ENCODE data around the gene VENTX. TPM values are rescaled to one million over a fixed set of nuclear protein-coding genes. Genes with fewer than 3 reads are reported as not detected.
"Not testable (repeated sequence)": the region's sequence is repeated elsewhere in the genome, so short reads cannot be mapped to it uniquely, and the experiment has no call there.

The VENTX gene
- total RNA-seq, 1 experiment from 2014 or later = not detected

- no peak overlapping the region for H3K27ac ChIP-seq (ENCODE audit: low read length)
- in situ Hi-C loops (cut with HindIII; ENCODE audit: low pct_unique_long_range_greater_than_20kb, low sequenced_read_pairs) (no loop called here), intact Hi-C loops (cut with micrococcal nuclease; ENCODE audit: unreplicated experiment) (no loop called here)
- BruUV-seq (replicated peaks) = no TSS peak
- no peak overlapping the region for H3K4me3 ChIP-seq (ENCODE audit: low read depth in 2 of 2, low read length in 2 of 2)
- no peaks in the 10 kb centered on the region for H3K27me3 ChIP-seq (ENCODE audit: control insufficient read depth, insufficient read depth, low read length)
- H3K4me1 ChIP-seq (ENCODE audit: control insufficient read depth, insufficient read depth, low read length) = no peaks in the 10 kb centered on the region
- ATAC-seq = no peak
- no peak for TF ChIP-seq REST (IDR thresholded peaks at IDR 0.05; ENCODE audit: insufficient read depth in 1 of 2, low read depth in 2 of 2, low read length in 1 of 2)
- no peak for TF ChIP-seq SIN3A (IDR thresholded peaks at IDR 0.05; ENCODE audit: borderline replicate concordance, insufficient read depth, low read depth, low read length)
- TF ChIP-seq POLR2AphosphoS5 (IDR thresholded peaks at IDR 0.05; ENCODE audit: low read depth, low read length) = no peak
- TF ChIP-seq CTCF (IDR thresholded peaks at IDR 0.05) = no peak
- no peak for TF ChIP-seq TCF7L2 (IDR thresholded peaks at IDR 0.05; ENCODE audit: low read depth, low read length)
- no peaks in the 10 kb centered on the region for H3K36me3 ChIP-seq (ENCODE audit: control insufficient read depth, insufficient read depth, low read length)
- DNase-seq (ENCODE audit: low read depth, low spot score) = no peak
- POLR2A ChIA-PET = no interaction called here
- CTCF ChIA-PET = no interaction called here
- H3K9me3 ChIP-seq (ENCODE audit: control insufficient read depth, insufficient read depth, low read depth, low read length) = no peaks in the 10 kb centered on the region
Measured at GRCh38 chr10:133219782-133220181, 17.9 kb upstream of the VENTX start.

GRCh38 chr10:133221331-133221730, 16.3 kb upstream of the VENTX start:
- ChIA-PET POLR2A (no interaction called here), CTCF (no interaction called here)
- Histone ChIP-seq H3K4me3 (ENCODE audit: low read depth in 2 of 2, low read length in 2 of 2) (no peak overlapping the region), H3K27me3 (ENCODE audit: control insufficient read depth, insufficient read depth, low read length) (no peaks in the 10 kb centered on the region), H3K27ac (ENCODE audit: low read length) (no peak overlapping the region), H3K4me1 (ENCODE audit: control insufficient read depth, insufficient read depth, low read length) (no peaks in the 10 kb centered on the region), H3K9me3 (ENCODE audit: control insufficient read depth, insufficient read depth, low read depth, low read length) (no peaks in the 10 kb centered on the region), H3K36me3 (ENCODE audit: control insufficient read depth, insufficient read depth, low read length) (no peaks in the 10 kb centered on the region)
- in situ Hi-C loops (cut with HindIII; ENCODE audit: low pct_unique_long_range_greater_than_20kb, low sequenced_read_pairs) (no loop called here), intact Hi-C loops (cut with micrococcal nuclease; ENCODE audit: unreplicated experiment) (no loop called here)
- TF ChIP-seq CTCF (IDR thresholded peaks at IDR 0.05) = no peak
- TF ChIP-seq REST (IDR thresholded peaks at IDR 0.05; ENCODE audit: insufficient read depth in 1 of 2, low read depth in 2 of 2, low read length in 1 of 2) = no peak
- TF ChIP-seq SIN3A (IDR thresholded peaks at IDR 0.05; ENCODE audit: borderline replicate concordance, insufficient read depth, low read depth, low read length) = no peak
- no peak for TF ChIP-seq POLR2AphosphoS5 (IDR thresholded peaks at IDR 0.05; ENCODE audit: low read depth, low read length)
- TF ChIP-seq TCF7L2 (IDR thresholded peaks at IDR 0.05; ENCODE audit: low read depth, low read length) = no peak
- ATAC-seq (no peak), DNase-seq (ENCODE audit: low read depth, low spot score) (no peak)
- BruUV-seq (replicated peaks) = no TSS peak

GRCh38 chr10:133221756-133222155, 15.9 kb upstream of the VENTX start:
- BruUV-seq (replicated peaks); H3K4me3 ChIP-seq (ENCODE audit: low read depth in 2 of 2, low read length in 2 of 2); CTCF ChIA-PET; in situ Hi-C loops (cut with HindIII; ENCODE audit: low pct_unique_long_range_greater_than_20kb, low sequenced_read_pairs); H3K9me3 ChIP-seq (ENCODE audit: control insufficient read depth, insufficient read depth, low read depth, low read length); H3K27me3 ChIP-seq (ENCODE audit: control insufficient read depth, insufficient read depth, low read length); ATAC-seq; POLR2A ChIA-PET; H3K27ac ChIP-seq (ENCODE audit: low read length); DNase-seq (ENCODE audit: low read depth, low spot score); H3K4me1 ChIP-seq (ENCODE audit: control insufficient read depth, insufficient read depth, low read length); intact Hi-C loops (cut with micrococcal nuclease; ENCODE audit: unreplicated experiment); H3K36me3 ChIP-seq (ENCODE audit: control insufficient read depth, insufficient read depth, low read length): not testable (repeated sequence)

All from Panc1 (cell line).